ENCODE measurements around the gene VPS37D.
"Not testable (repeated sequence)": the region's sequence is repeated elsewhere in the genome, so short reads cannot be mapped to it uniquely, and the experiment has no call there.

The VPS37D gene

GRCh38 chr7:73646785-73647724 is 20.6 kb upstream of the VPS37D start:
- DNase-seq (ENCODE audit: low read depth): no peak

GRCh38 chr7:73647725-73648592 is 19.7 kb upstream of the VPS37D start:
- DNase-seq (ENCODE audit: low read depth): no peak

- DNase-seq (ENCODE audit: low read depth): no peak
Observed at GRCh38 chr7:73648593-73649332, 18.9 kb upstream of the VPS37D start.

- DNase-seq (ENCODE audit: low read depth): no peak
Observed at GRCh38 chr7:73649576-73649975, 18.1 kb upstream of the VPS37D start.

GRCh38 chr7:73650524-73650923 is 17.1 kb upstream of the VPS37D start:
- no peak for DNase-seq (ENCODE audit: low read depth)

GRCh38 chr7:73652541-73652949 is 15.1 kb upstream of the VPS37D start:
- no peak for DNase-seq (ENCODE audit: low read depth)

GRCh38 chr7:73655309-73655708 is 12.3 kb upstream of the VPS37D start:
- not testable (repeated sequence) for DNase-seq (ENCODE audit: low read depth)

- no peak for DNase-seq (ENCODE audit: low read depth)
Observed at GRCh38 chr7:73659983-73660382, 7.6 kb upstream of the VPS37D start.

GRCh38 chr7:73660594-73660993 is 7.0 kb upstream of the VPS37D start:
- DNase-seq (ENCODE audit: low read depth): not testable (repeated sequence)

GRCh38 chr7:73663033-73663432 is 4.6 kb upstream of the VPS37D start:
- DNase-seq (ENCODE audit: low read depth): no peak

GRCh38 chr7:73668103-73668885 is 663 bp downstream of the VPS37D start:
- DNase-seq (ENCODE audit: low read depth): no peak

GRCh38 chr7:73668886-73669230 is 1.2 kb downstream of the VPS37D start:
- no peak for DNase-seq (ENCODE audit: low read depth)

GRCh38 chr7:73669288-73669701 is 1.7 kb downstream of the VPS37D start:
- DNase-seq (ENCODE audit: low read depth): no peak

- DNase-seq (ENCODE audit: low read depth): no peak
Observed at GRCh38 chr7:73669858-73670385, 2.3 kb downstream of the VPS37D start.

- no peak for DNase-seq (ENCODE audit: low read depth)
Observed at GRCh38 chr7:73671322-73671661, 3.7 kb downstream of the VPS37D start.

GRCh38 chr7:73671857-73672445 is 4.3 kb downstream of the VPS37D start:
- no peak for DNase-seq (ENCODE audit: low read depth)

- no peak for DNase-seq (ENCODE audit: low read depth)
Observed at GRCh38 chr7:73674468-73675124, 7.0 kb downstream of the VPS37D start.

GRCh38 chr7:73676062-73676461 is 8.4 kb downstream of the VPS37D start:
- not testable (repeated sequence) for DNase-seq (ENCODE audit: low read depth)

GRCh38 chr7:73678862-73679261 is 11.2 kb downstream of the VPS37D start:
- DNase-seq (ENCODE audit: low read depth): no peak

- DNase-seq (ENCODE audit: low read depth): no peak
Observed at GRCh38 chr7:73679709-73680108, 12.1 kb downstream of the VPS37D start.
